HepG2 (cell line): ENCODE data around the gene LHX3. TPM values are rescaled to one million over a fixed set of nuclear protein-coding genes. Genes with fewer than 3 reads are reported as not detected.

ENCODE experiments used
- ATAC-seq: fragments of 200-7000 bp; cut with Tn5 transposase; 3 replicates; pipeline ENCODE4 v1.9.1; 2020; ENCODE audit warnings: mild to moderate bottlenecking, moderate library complexity
- BruUV-seq: library from RNA; stranded (reverse); fragments of 400-500 nt; replicated peaks from 2 replicates; lab custom pipeline; 2021; lab: Mats Ljungman, UMichigan
- CTCF ChIA-PET: fragments of 300-600 bp; formaldehyde crosslinking; extraction: SDS; loops from one replicate; lab custom pipeline; 2021; ENCODE audit warnings: low total read pairs, inconsistent platforms, low intra/inter-chr PET ratio; lab: Yijun Ruan, JAX
- POLR2A ChIA-PET: fragments of 350-600 bp; sonication (Branson Sonifier 250); formaldehyde crosslinking; loops from one replicate; lab custom pipeline; 2020; ENCODE audit warnings: antibody characterized with exemption, inconsistent platforms; lab: Yijun Ruan, JAX
- DNase-seq: peaks from one replicate; pipeline ENCODE4 v3.0.0-alpha.2; 2015; ENCODE audit warnings: low spot score
- FAIRE-seq: peaks from 3 replicates; lab custom pipeline; 2011; peaks lifted over from hg19 to GRCh38; lab: Jason Lieb, UNC
- H2AFZ ChIP-seq: one replicate; pipeline ENCODE4 v1.6.1; 2011; ENCODE audit warnings: low read length, inconsistent platforms
- H3K27ac ChIP-seq: fragments of 300-600 bp; 3 replicates; pipeline ENCODE4 v1.8.0; 2011; ENCODE audit warnings: mixed run types, mild to moderate bottlenecking, mixed read lengths, low read length, inconsistent platforms; ENCODE audit not compliant: insufficient read depth; ENCODE audit errors: extremely low read length
- H3K27me3 ChIP-seq, 2 experiments: fragments of 200-600 bp in 1 of 2; 2 replicates in 1 of 2; 3 replicates in 1 of 2; pipeline versions ENCODE4 v1.6.0 to v1.8.0; 2011; ENCODE audit warnings: low read length in 2 of 2, mild to moderate bottlenecking in 2 of 2, moderate library complexity in 2 of 2, inconsistent platforms in 1 of 2; ENCODE audit not compliant: insufficient read depth in 2 of 2, control insufficient read depth in 1 of 2
- H3K36me3 ChIP-seq, 2 experiments: fragments of 200-600 bp in 1 of 2; replicated peaks in 1 of 2; 2 replicates in 1 of 2; 3 replicates in 1 of 2; pipeline versions ENCODE4 v1.5.1 to v1.8.0; 2011; ENCODE audit warnings: low read length in 2 of 2, inconsistent platforms in 1 of 2; ENCODE audit not compliant: insufficient read depth in 2 of 2, control insufficient read depth in 1 of 2
- H3K4me1 ChIP-seq: 2 replicates; pipeline ENCODE4 v1.5.1; 2012; ENCODE audit warnings: low read length, inconsistent platforms; ENCODE audit not compliant: insufficient read depth
- H3K4me2 ChIP-seq: 2 replicates; pipeline ENCODE4 v1.6.0; 2011; ENCODE audit warnings: low read depth, low read length, inconsistent platforms
- H3K4me3 ChIP-seq, 3 experiments: fragments of 200-600 bp in 1 of 3; sonication (generic), shearing (Covaris generic) in 1 of 3; replicated peaks in 1 of 3; 2 replicates each; pipeline ENCODE4 v1.5.1; 2011 to 2016; ENCODE audit warnings: low read length in 3 of 3, inconsistent platforms in 2 of 3, low read depth in 2 of 3, mild to moderate bottlenecking in 2 of 3, control low read depth in 1 of 3, mixed read lengths in 1 of 3; ENCODE audit not compliant: insufficient read depth in 1 of 3
- H3K79me2 ChIP-seq: one replicate; pipeline ENCODE4 v1.6.1; 2011; ENCODE audit warnings: low read length, inconsistent platforms; ENCODE audit not compliant: insufficient read depth
- H3K9ac ChIP-seq: 2 replicates; pipeline ENCODE4 v1.6.0; 2011; ENCODE audit warnings: mild to moderate bottlenecking, low read depth, low read length, inconsistent platforms; ENCODE audit not compliant: insufficient read depth
- H3K9me3 ChIP-seq: 2 replicates; pipeline ENCODE4 v1.5.1; 2012; ENCODE audit warnings: mild to moderate bottlenecking, low read length
- H4K20me1 ChIP-seq: 2 replicates; pipeline ENCODE4 v1.6.0; 2011; ENCODE audit warnings: inconsistent platforms, mild to moderate bottlenecking, low read length, moderate library complexity; ENCODE audit not compliant: insufficient read depth
- GZF1 ChIP-seq: sonication (generic); formaldehyde crosslinking; IDR thresholded peaks from 2 replicates; pipeline ENCODE4 v1.5.1; 2020; ENCODE audit warnings: mild to moderate bottlenecking, missing genetic modification reagents
- SP140L ChIP-seq: sonication (generic); formaldehyde crosslinking; IDR thresholded peaks from 2 replicates; pipeline ENCODE4 v1.4.0; 2020; ENCODE audit warnings: missing genetic modification reagents, borderline replicate concordance
- ZNF337 ChIP-seq: sonication (generic); formaldehyde crosslinking; IDR thresholded peaks from 2 replicates; pipeline ENCODE4 v1.5.1; 2020; ENCODE audit warnings: missing genetic modification reagents, low read depth, mild to moderate bottlenecking, borderline replicate concordance
- WGBS: methylation state at CpG from one replicate; pipeline ENCODE4 v1.1.6; 2017; ENCODE audit warnings: low lambda C conversion rate; 5-methylcytosine and 5-hydroxymethylcytosine counted together
- in situ Hi-C: cut with HindIII; loops from 2 replicates; pipeline ENCODE4 v1.10.0; 2017; ENCODE audit warnings: low pct_unique_long_range_greater_than_20kb; ENCODE audit not compliant: extremely low pct_ligation_motif_present
- intact Hi-C: fragments of 100-400 bp; cut with micrococcal nuclease; formaldehyde crosslinking; loops from one replicate; pipeline ENCODE4 v1.10.0; 2022; ENCODE audit not compliant: unreplicated experiment
- polyA plus RNA-seq, 8 experiments: library from polyadenylated mRNA; depleted of rRNA in 3 of 8; stranded (reverse) in 7 of 8; unstranded in 1 of 8; fragments of >200 nt; fragmentation: Illumina TruSeq in 4 of 8; extraction: Trizol in 4 of 8; gene quantifications; 2 replicates each; pipeline versions ENCODE4 v1.2.1 to v1.2.3, GENCODE V29; 2011 to 2016; ENCODE audit warnings: low read depth in 4 of 8, missing spikeins in 1 of 8, mixed read lengths in 1 of 8; ENCODE audit not compliant: insufficient read depth in 1 of 8
- total RNA-seq, 5 experiments: library from RNA; depleted of rRNA; stranded (reverse); fragments of >200 nt; fragmentation: Illumina TruSeq; extraction: Trizol; gene quantifications; 2 replicates each; pipeline ENCODE4 v1.2.3, GENCODE V29; 2016; ENCODE audit warnings: low read depth in 1 of 5
- TF ChIP-seq, protein P1 (sequence below): sonication (generic); formaldehyde crosslinking; IDR thresholded peaks from 2 replicates; pipeline ENCODE4 v1.4.0; 2020; ENCODE audit warnings: missing genetic modification reagents, borderline replicate concordance

LHX3 gene
- total and polyA plus RNA-seq, 2 of the 13 experiments (the other 11 are each of a cell fraction or from before 2014, with no cell fraction given), result not detected

DNA sequence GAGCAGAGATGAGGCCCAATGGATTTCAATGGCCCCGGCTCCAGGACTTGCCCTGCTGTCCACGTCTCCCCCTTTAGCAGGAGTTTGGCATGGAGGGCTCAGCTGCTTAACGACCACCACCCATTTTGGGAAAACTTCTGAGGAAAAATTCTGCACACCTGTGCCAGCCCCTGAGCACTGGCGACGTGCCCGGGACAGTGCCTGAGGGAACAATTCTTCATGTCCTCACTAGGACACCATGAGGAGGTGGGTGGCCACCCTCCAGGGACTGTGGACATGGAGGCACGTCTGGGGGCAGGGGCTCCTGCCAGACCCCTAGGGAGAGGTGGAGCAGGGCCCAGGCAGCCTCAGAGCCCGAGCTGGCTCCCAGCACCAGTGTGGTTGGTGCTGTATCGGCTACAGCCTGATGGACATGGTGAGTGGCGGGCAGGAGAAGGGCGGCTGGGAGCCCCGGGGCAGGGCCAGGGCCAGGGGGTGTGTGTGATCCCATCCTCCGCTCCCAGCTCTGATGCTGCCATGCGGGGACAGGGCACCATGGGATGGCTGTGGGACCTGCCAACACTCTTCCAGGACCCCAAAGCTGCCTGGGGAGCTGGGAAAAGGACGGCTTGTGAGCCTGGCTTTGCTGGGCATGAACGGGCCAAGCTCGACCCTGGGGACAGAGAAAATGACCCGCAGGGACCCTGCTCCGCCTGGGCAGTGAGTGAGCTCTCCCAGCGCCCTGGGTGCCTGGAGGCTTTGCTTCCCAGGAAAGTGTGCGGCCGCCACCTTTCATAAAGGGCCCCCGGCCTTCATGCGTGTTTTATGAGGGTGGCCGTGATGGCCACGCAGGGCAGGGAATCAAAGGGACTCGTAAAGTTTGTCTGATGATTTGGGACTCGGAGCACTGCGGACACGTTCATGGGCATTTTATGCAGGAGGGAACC is 44.3 kb upstream of the LHX3 start:
- H3K4me1 ChIP-seq, result peaks cover 34% of the 10 kb centered on the region
- CTCF ChIA-PET, result no interaction called here
- H3K4me2 ChIP-seq, result no peak overlapping the region
- intact Hi-C loops, result loop anchor here (5.0 kb wide), 2 partner anchors 378 to 1728 kb away; no protein-coding TSS in a partner anchor
- H3K4me3 ChIP-seq, result no peak overlapping the region
- H3K9ac ChIP-seq, result no peak overlapping the region
- H3K27ac ChIP-seq, result no peak overlapping the region
- no peak for TF ChIP-seq ZNF337 (CRISPR knock-in tag)
- BruUV-seq, result no TSS peak
- POLR2A ChIA-PET, result no interaction called here
- FAIRE-seq (no peak), ATAC-seq (no peak), DNase-seq (no peak)
- H2AFZ ChIP-seq, result no peak overlapping the region
- H3K79me2 ChIP-seq, result peaks cover 7% of the 10 kb centered on the region
- in situ Hi-C loops, result no loop called here
- peaks cover 16 to 71% of the 10 kb centered on the region in 2 experiments for H3K27me3 ChIP-seq
- WGBS, result 29% methylated on average over 19 of the region's 30 CpGs
- no peaks in the 10 kb centered on the region; the same call in 1 of the 2 replicates for H4K20me1 ChIP-seq
- no peaks in the 10 kb centered on the region for H3K36me3 ChIP-seq
- no peaks in the 10 kb centered on the region for H3K9me3 ChIP-seq

DNA sequence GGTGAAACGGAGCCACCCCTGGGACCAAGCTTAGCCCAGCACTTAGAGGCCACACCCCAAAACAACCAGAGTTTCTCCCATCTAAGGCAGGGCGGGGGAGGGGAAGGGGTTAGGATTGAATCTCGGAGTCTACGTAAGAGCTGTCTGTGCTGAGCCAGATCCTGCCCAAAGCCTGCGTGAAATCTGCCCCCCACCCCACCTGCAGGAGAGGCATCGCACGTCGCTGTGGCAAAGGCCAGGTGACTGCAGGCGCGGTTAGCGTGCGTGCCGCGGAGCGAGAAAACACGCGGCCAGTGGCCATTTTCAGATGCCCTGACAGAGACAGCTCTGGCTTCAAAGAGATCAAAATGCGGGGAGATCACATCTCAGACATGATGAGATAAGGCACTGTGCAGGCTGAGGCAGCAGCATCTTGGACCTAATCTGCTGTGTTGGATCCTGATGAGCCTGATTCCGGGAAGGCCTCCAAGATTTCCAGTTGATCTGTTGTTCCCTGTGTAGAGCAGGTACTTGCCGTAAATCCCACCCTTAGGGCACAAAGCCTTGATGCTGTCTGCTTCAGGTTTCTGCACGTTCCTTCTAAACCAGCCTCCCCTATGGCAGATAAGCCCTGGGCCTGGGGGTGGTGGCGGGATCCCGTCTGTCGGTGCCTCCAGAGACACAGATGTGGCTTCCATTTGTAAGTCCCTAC is 43.2 kb upstream of the LHX3 start:
- H4K20me1 ChIP-seq, result peaks cover 6% of the 10 kb centered on the region
- CTCF ChIA-PET, result no interaction called here
- POLR2A ChIA-PET, result no interaction called here

More for the DNA sequence above, 43.2 kb upstream of the LHX3 start:
- H3K36me3 ChIP-seq, result no peaks in the 10 kb centered on the region
- H3K27ac ChIP-seq, result no peak overlapping the region
- peaks cover 42% of the 10 kb centered on the region for H3K4me1 ChIP-seq
- H3K79me2 ChIP-seq, result peaks cover 16% of the 10 kb centered on the region
- H3K4me2 ChIP-seq, result no peak overlapping the region
- no peak overlapping the region for H3K4me3 ChIP-seq
- FAIRE-seq (no peak), ATAC-seq (no peak), DNase-seq (no peak)
- no peak overlapping the region for H2AFZ ChIP-seq
- no peak overlapping the region for H3K9ac ChIP-seq
- H3K9me3 ChIP-seq, result no peaks in the 10 kb centered on the region
- H3K27me3 ChIP-seq, result peaks cover 16 to 60% of the 10 kb centered on the region in 2 experiments
- in situ Hi-C loops, result no loop called here
- 67% methylated on average over 21 of the region's 24 CpGs for WGBS
- TF ChIP-seq GZF1 (CRISPR knock-in tag) (no peak), SP140L (no peak)
- TF ChIP-seq, protein P1, sequence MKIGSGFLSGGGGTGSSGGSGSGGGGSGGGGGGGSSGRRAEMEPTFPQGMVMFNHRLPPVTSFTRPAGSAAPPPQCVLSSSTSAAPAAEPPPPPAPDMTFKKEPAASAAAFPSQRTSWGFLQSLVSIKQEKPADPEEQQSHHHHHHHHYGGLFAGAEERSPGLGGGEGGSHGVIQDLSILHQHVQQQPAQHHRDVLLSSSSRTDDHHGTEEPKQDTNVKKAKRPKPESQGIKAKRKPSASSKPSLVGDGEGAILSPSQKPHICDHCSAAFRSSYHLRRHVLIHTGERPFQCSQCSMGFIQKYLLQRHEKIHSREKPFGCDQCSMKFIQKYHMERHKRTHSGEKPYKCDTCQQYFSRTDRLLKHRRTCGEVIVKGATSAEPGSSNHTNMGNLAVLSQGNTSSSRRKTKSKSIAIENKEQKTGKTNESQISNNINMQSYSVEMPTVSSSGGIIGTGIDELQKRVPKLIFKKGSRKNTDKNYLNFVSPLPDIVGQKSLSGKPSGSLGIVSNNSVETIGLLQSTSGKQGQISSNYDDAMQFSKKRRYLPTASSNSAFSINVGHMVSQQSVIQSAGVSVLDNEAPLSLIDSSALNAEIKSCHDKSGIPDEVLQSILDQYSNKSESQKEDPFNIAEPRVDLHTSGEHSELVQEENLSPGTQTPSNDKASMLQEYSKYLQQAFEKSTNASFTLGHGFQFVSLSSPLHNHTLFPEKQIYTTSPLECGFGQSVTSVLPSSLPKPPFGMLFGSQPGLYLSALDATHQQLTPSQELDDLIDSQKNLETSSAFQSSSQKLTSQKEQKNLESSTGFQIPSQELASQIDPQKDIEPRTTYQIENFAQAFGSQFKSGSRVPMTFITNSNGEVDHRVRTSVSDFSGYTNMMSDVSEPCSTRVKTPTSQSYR (CRISPR knock-in tag), result 0 out of 2 replicates have a peak, but pooled peaks have one; percentile 21
- no TSS peak for BruUV-seq
- intact Hi-C loops, result loop anchor here (5.0 kb wide), 2 partner anchors 379 to 1729 kb away; no protein-coding TSS in a partner anchor
